ENCODE measurements around the gene PMAIP1. TPM values are rescaled to one million over a fixed set of nuclear protein-coding genes. Genes with fewer than 3 reads are reported as not detected.

The PMAIP1 gene
- total and polyA plus RNA-seq, 9 of the 15 experiments (the other 6 are each of a cell fraction or from before 2014, with no cell fraction given) = 8.0 to 22.9 (median 14.9) TPM

GRCh38 chr18:59881728-59882656 lies 17.8 kb upstream of the PMAIP1 start (continued):
- TF ChIP-seq ZNF280B (CRISPR knock-in tag; IDR thresholded peaks at IDR 0.05) = no peak
- TF ChIP-seq SIX5 (IDR thresholded peaks at IDR 0.05; ENCODE audit: borderline replicate concordance in 1 of 2, insufficient read depth in 1 of 2, low read depth in 1 of 2, low read length in 2 of 2) = no peak
- peak; percentile 51 for TF ChIP-seq JUND (IDR thresholded peaks at IDR 0.05; ENCODE audit: borderline replicate concordance, low read depth, low read length)
- TF ChIP-seq JUND (tag; IDR thresholded peaks at IDR 0.05; ENCODE audit: borderline replicate concordance, low read depth, low read length) = no peak; the same call in 2 of the 3 replicates
- no peak for TF ChIP-seq ZBTB8A (IDR thresholded peaks at IDR 0.05; ENCODE audit: partially characterized antibody)
- no peak for TF ChIP-seq ZHX1 (conservative IDR thresholded peaks at IDR 0.05; ENCODE audit: low read length)
- no peak for TF ChIP-seq KDM2B (CRISPR knock-in tag; IDR thresholded peaks at IDR 0.05)
- peak; percentile 42; the same call in 1 of the 2 replicates for TF ChIP-seq SOX6 (IDR thresholded peaks at IDR 0.05)
- TF ChIP-seq CEBPG (CRISPR knock-in tag; IDR thresholded peaks at IDR 0.05) = no peak
- TF ChIP-seq CEBPG (tag; conservative IDR thresholded peaks at IDR 0.05 in 1 of 2, IDR thresholded peaks at IDR 0.05 in 1 of 2) = no peak
- no peak for TF ChIP-seq ETS1 (conservative IDR thresholded peaks at IDR 0.05; ENCODE audit: control insufficient read depth, low read depth, low read length)
- peak; percentile 23; the same call in 1 of the 2 replicates for TF ChIP-seq BACH1 (tag; IDR thresholded peaks at IDR 0.05)
- TF ChIP-seq ZNF583 (CRISPR knock-in tag; IDR thresholded peaks at IDR 0.05) = no peak
- TF ChIP-seq ZFP36 (IDR thresholded peaks at IDR 0.05; ENCODE audit: low read depth, low read length, partially characterized antibody) = no peak
- TF ChIP-seq BMI1 (IDR thresholded peaks at IDR 0.05; ENCODE audit: low read length) = no peak
- TF ChIP-seq CBX8 (IDR thresholded peaks at IDR 0.05; ENCODE audit: borderline replicate concordance, extremely low read depth, low read depth, low read length, poor library complexity, severe bottlenecking) = no peak
- TF ChIP-seq EP300 (IDR thresholded peaks at IDR 0.05; ENCODE audit: low read length) = peak; percentile 49; the same call in 1 of the 2 replicates
- no peak for TF ChIP-seq RBM14 (IDR thresholded peaks at IDR 0.05; ENCODE audit: borderline replicate concordance, insufficient read depth, low read depth, low read length)
- TF ChIP-seq MIER1 (IDR thresholded peaks at IDR 0.05; ENCODE audit: low read depth) = no peak
- TF ChIP-seq MTA1 (IDR thresholded peaks at IDR 0.05; ENCODE audit: borderline replicate concordance) = no peak
- TF ChIP-seq KLF1 (tag; IDR thresholded peaks at IDR 0.05) = no peak
- no peak for TF ChIP-seq SIRT6 (IDR thresholded peaks at IDR 0.05; ENCODE audit: low read depth, low read length)
- TF ChIP-seq TSC22D4 (tag; IDR thresholded peaks at IDR 0.05) = no peak
